KBM-7 (cell line): ENCODE data around the gene CDC45.
"Not testable (repeated sequence)": the region's sequence is repeated elsewhere in the genome, so short reads cannot be mapped to it uniquely, and the experiment has no call there.

Experiments
- DNase-seq: peaks from one replicate; pipeline ENCODE4 v3.0.0-alpha.2; 2015
- in situ Hi-C: fragments of 300-500 bp; cut with MboI; formaldehyde crosslinking; loops from 2 replicates; pipeline ENCODE4 v1.14.3; 2020; ENCODE audit warnings: low sequenced_read_pairs, low pct_unique_long_range_greater_than_20kb, mixed read lengths

CDC45 gene

GRCh38 chr22:19479355-19480172 lies at the start of gene CDC45:
CDC45 (plus strand) TSS chr22:19479920; CDS start chr22:19479969, 49 bp downstream.
- in situ Hi-C loops, result no loop called here
- DNase-seq, result peak; percentile 99

- in situ Hi-C loops, result no loop called here
- peak; percentile 66 for DNase-seq
Measured at GRCh38 chr22:19429950-19430889, 49.5 kb upstream of the CDC45 start.

DNA sequence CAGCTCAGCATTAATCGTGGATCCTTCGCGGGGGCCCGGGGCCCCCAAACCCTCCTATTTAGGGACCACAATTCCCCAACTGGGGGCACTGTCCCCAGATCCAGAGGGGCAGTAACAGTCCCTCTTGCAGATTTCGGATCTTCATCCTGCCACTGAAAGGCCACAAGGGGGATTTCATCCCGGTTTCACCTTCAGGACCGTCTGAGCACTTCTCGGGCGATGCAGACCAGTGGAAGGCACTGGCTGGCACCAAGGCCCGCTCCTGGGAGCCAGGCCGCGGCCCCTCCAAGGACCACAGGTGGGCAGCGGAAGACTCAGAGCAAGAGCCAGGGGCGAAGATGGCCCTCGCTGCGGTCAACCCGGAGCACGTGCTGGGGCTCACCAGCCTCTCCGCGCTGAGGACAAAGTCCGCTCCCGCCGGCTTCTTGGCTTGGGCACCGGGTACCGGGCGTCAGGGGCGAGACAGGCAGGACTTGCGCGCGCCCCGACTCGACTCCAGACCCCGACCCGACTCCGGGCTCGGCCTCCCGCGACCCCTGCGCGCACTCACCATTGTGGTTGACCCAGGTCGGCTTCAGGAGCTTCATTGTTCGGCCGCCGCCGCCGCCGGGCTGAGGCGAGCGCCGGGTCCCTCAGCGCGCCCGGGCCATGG lies 48.7 kb upstream of the CDC45 start:
- in situ Hi-C loops, result no loop called here
- DNase-seq, result peak; percentile 35

DNA sequence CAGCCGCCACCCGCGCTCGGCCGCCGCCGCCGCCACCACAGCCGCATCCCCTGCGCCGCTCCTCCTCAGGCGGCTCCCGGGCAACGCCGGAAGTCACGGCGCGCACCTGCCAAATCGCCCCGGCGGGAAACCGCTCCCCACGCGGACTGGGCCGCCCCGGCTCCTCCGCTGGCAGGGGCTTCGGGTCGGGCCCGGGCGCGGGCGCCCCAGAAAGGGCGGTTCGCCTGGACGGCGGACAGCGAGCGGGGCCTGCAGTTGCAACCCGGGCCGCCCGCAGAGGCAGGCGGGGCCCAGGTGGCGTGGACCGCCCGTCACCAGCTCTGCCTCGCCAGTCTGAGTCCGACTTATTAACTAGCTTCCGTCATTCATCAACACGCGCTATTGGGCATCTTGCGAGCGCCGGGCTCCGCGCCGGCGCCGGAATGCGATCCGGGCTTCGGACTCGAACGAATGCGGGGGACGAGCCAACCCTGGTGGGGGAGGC lies 48.0 kb upstream of the CDC45 start, which contains the start of gene HIRA:
Gene HIRA (minus strand): TSS at position 85 of the 484 bp plus-strand sequence. CDS start 257 bp downstream, outside the sequence.
- DNase-seq, result peak; percentile 82
- in situ Hi-C loops, result no loop called here

- in situ Hi-C loops, result no loop called here
- DNase-seq, result peak; percentile 93
Measured at GRCh38 chr22:19432133-19432851, 47.4 kb upstream of the CDC45 start, which contains the start of gene MRPL40. MRPL40 (plus strand) TSS chr22:19432545; CDS start chr22:19432555, 10 bp downstream.

DNA sequence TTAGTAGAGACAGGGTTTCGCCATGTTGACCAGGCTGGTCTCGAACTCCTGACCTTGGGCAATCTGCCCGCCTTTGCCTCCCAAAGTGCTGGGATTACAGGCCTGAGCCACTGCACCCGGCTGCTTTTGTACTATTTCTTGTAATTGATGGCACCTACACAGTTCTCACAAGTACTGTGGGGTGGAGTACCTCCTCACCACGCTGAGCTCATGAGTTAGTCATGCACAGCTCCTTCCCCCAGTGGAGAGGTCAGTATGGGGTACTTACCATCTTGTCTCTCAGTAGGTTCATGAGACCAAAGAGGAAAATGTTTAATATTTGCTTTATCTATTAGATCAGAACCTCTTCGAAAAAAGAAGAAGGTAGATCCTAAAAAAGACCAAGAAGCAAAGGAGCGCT lies 45.3 kb upstream of the CDC45 start:
- in situ Hi-C loops, result no loop called here
- DNase-seq, result no peak

GRCh38 chr22:19434829-19435580 lies 44.7 kb upstream of the CDC45 start:
- in situ Hi-C loops, result no loop called here
- no peak for DNase-seq

- DNase-seq, in situ Hi-C loops: not testable (repeated sequence)
Measured at GRCh38 chr22:19436444-19437161, 43.1 kb upstream of the CDC45 start.

DNA sequence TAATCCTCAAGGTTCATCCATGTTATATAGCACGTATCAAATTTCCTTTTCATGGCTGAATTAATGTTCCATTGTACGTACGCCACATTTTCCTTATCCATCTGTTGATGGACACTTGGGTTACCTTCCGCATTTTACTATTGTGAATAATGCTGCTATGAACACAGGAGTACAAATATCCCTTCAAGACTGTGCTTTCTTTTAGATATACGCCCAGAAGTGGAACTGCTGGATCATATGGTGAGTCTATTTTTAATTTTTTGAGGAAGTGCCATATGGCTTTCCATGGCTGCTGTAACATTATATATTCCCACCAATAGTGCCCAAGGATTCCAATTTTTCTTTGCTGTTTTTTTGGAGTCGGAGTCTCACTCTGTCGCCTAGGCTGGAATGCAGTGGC lies 41.4 kb upstream of the CDC45 start:
- DNase-seq, result no peak
- in situ Hi-C loops, result no loop called here

GRCh38 chr22:19440411-19441195 lies 39.1 kb upstream of the CDC45 start:
- in situ Hi-C loops, result no loop called here

GRCh38 chr22:19442166-19442565 lies 37.6 kb upstream of the CDC45 start:
- DNase-seq, result no peak
- in situ Hi-C loops, result no loop called here

More at GRCh38 chr22:19440411-19441195, 39.1 kb upstream of the CDC45 start:
- DNase-seq, result no peak

DNA sequence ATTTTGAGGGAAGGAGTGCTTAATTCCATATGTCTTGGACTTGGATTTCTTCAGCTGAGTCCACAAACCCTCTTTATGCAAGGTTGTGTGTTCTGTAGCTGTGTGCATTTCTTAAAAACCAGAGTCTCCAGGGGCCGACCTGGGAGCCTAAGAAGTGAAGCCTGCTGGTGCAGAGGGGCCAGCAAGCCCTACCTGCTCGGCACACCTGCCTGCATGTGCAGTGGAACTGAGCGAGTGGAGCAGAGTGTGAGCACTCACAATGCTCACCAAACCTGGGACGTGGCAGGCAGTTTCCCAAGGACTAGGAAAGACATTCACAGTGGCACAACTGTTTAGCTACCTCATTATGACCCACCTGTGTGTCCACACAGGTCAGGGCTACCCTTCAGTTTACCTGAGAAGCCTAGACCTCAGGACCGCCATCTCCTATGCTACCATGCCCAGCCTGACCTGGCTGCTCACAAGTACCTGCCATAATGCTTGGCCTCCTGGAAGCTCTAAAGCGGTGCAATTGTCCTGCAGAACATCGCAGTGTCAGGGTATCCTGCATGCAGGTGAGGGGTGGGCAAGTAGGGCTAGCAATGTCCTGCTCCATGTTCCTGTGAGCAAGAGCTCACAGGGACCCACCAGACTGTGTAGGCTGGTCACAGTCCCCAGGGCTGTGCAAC lies 36.0 kb upstream of the CDC45 start:
- no peak for DNase-seq
- in situ Hi-C loops, result no loop called here

- DNase-seq, in situ Hi-C loops: not testable (repeated sequence)
Measured at GRCh38 chr22:19445279-19445982, 34.3 kb upstream of the CDC45 start.

DNA sequence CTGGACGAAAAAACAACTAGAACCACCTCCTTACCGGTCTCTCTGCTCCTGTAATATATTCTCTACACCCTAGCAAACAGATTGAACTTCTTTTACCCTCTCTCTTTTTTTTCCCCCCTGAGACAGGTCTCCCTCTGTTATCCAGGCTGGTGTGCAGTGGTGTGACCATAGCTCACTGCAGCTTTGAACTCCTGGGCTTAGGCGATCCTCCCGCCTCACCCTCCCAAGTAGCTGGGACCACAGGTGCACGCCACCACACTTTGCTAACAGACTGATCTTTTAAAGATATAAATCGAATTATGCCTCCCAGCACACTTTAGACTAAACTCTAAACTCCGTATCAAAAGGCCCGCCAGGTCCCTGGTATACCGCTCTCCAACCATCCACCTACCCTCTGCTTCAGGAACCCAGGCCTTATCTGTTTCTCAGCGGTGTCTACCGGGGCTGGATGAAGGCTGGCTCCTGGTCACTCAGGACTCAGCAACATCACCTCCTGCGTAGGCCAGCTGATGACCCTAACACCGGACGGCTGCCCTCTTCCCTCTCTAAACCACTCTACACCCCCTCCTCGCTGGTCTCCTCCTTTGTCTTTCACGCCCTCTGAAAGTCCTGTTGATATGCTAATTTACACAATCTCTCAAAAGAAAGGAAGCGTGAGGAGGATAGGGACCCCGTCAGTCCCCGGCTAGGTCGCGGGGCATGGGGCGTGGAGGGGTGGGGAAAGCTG lies 33.0 kb upstream of the CDC45 start:
- DNase-seq, result no peak
- in situ Hi-C loops, result no loop called here
